Pons (tissue), 1 donor: Measurements from ENCODE around the gene IFT43.

Experiments
- DNase-seq: peaks from one replicate; pipeline ENCODE4 v3.0.0-alpha.2; 2016; ENCODE audit warnings: low spot score

Gene IFT43

GRCh38 chr14:76015668-76016067 is 30.1 kb downstream of the IFT43 start:
- no peak for DNase-seq

- no peak for DNase-seq
Observed at GRCh38 chr14:76019676-76020075, 34.1 kb downstream of the IFT43 start.

- DNase-seq, result no peak
Observed at GRCh38 chr14:76022991-76023390, 37.4 kb downstream of the IFT43 start.

- no peak for DNase-seq
Observed at GRCh38 chr14:76023757-76024156, 38.2 kb downstream of the IFT43 start.

- DNase-seq, result no peak
Observed at GRCh38 chr14:76024211-76024907, 38.8 kb downstream of the IFT43 start.

GRCh38 chr14:76034566-76034965 is 49.0 kb downstream of the IFT43 start:
- DNase-seq, result no peak

- no peak for DNase-seq
Observed at GRCh38 chr14:76040704-76041103, 55.1 kb downstream of the IFT43 start.

GRCh38 chr14:76045773-76046172 is 60.2 kb downstream of the IFT43 start:
- no peak for DNase-seq

- no peak for DNase-seq
Observed at GRCh38 chr14:76050250-76050649, 64.7 kb downstream of the IFT43 start.

- DNase-seq, result peak; percentile 84
Observed at GRCh38 chr14:76050797-76051392, 65.3 kb downstream of the IFT43 start.

GRCh38 chr14:76051717-76052465 is 66.3 kb downstream of the IFT43 start:
- DNase-seq, result no peak

GRCh38 chr14:76053572-76054355 is 68.2 kb downstream of the IFT43 start:
- no peak for DNase-seq

GRCh38 chr14:76055330-76055729 is 69.8 kb downstream of the IFT43 start:
- no peak for DNase-seq

- DNase-seq, result no peak
Observed at GRCh38 chr14:76056128-76056527, 70.6 kb downstream of the IFT43 start.

- no peak for DNase-seq
Observed at GRCh38 chr14:76057914-76058313, 72.4 kb downstream of the IFT43 start.

GRCh38 chr14:76063327-76063726 is 77.8 kb downstream of the IFT43 start:
- DNase-seq, result no peak

- no peak for DNase-seq
Observed at GRCh38 chr14:76065519-76065918, 80.0 kb downstream of the IFT43 start.

- no peak for DNase-seq
Observed at GRCh38 chr14:76067536-76067935, 82.0 kb downstream of the IFT43 start.

- no peak for DNase-seq
Observed at GRCh38 chr14:76073717-76074116, 88.2 kb downstream of the IFT43 start.

- no peak for DNase-seq
Observed at GRCh38 chr14:76077340-76077739, 91.8 kb downstream of the IFT43 start.

GRCh38 chr14:76078501-76078900 is 92.9 kb downstream of the IFT43 start:
- no peak for DNase-seq

- DNase-seq, result peak; percentile 35
Observed at GRCh38 chr14:76080025-76080424, 94.5 kb downstream of the IFT43 start.
